M059J (cell line): Measurements from ENCODE around the gene C14orf119. TPM values are rescaled to one million over a fixed set of nuclear protein-coding genes. Genes with fewer than 3 reads are reported as not detected.

Experiments used
- DNase-seq: peaks from one replicate; pipeline ENCODE4 v3.0.0-alpha.2; 2012; ENCODE audit warnings: low read depth
- total RNA-seq: library from RNA; depleted of rRNA; stranded (reverse); fragments of >200 nt; shearing (Covaris generic); gene quantifications from 2 replicates; pipeline ENCODE4 v1.2.3, GENCODE V29; 2014; rRNA removed

C14orf119 gene, protein sequence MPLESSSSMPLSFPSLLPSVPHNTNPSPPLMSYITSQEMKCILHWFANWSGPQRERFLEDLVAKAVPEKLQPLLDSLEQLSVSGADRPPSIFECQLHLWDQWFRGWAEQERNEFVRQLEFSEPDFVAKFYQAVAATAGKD
- total RNA-seq = 67.5 and 78.5 TPM in 2 replicates

DNA sequence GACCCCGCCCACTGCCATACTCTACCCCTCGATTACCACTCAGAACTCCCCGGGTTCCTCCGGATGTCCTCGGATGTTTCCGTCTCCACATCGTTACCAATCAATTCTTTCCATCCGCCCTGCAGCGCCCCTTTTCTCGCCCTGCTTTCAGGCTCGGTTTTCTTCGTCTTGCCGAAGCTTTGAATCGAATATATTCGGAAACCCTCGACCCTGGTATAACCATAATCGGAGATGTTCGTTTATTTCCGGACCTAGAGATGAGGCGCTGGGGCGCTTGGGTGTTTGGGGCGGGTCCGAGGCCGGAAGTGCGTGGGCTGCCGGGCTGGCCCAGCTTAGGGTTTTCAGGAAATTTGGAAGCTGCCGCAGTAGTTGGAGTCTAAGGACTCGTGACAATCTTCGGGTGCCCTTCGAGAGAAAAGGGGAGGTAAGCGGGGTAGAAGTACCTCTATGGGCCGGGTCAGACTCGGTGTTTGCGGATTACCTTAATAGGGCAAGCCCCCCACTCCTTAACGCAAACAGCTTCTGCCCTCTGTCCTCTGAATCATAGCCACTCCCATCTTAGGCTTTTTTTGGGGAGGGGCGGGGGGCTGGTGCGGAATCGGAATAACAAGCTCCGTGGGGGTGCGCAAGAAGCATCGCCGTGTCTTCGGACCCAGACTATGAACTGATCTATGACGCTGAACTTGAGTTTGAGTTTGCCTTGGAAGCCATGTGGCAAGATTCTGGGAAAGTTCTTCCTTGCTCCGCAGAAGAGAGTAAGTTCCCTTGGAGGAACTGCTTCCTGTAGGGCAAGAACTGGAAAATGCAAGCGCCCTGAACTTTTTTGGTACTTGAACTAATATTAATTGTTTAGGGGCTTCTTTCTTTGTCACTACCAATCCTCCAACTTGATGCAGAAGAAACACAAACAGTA, at the start of gene C14orf119:
C14orf119 (plus strand) TSS at position 310 of the 913 bp plus-strand sequence. CDS start 2,154 bp downstream, outside the sequence.
- DNase-seq = peak; percentile 99

DNA sequence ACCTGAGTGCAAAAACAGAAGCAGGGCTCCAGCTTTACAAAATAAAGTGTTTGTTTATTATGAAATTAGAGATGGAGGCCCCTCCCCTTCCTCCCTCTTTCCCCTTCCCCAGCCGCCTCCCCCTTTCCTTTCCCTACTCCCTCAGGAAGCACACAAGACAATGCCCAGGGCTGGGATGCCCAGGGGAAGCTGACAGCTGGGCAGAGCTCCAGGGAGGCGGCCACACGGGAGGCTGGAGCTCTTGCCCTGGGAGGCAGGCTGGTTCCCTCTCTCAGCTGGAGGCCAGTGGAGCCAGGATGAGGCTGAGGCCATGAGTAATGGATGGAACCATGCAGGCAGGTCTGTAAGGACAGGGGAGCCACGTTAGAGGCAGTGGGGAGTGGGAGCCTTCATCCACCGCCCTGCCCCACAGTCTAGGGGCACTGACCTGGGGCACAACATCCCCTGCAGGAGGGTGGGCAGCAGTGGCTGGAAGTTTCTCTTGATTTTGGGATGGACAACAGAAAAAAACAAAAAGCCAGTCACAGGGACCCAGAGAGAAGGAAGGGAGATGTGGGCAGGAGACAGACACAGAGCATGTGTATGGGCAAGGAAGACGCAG, 48.2 kb upstream of the C14orf119 start:
- DNase-seq = peak; percentile 57

DNA sequence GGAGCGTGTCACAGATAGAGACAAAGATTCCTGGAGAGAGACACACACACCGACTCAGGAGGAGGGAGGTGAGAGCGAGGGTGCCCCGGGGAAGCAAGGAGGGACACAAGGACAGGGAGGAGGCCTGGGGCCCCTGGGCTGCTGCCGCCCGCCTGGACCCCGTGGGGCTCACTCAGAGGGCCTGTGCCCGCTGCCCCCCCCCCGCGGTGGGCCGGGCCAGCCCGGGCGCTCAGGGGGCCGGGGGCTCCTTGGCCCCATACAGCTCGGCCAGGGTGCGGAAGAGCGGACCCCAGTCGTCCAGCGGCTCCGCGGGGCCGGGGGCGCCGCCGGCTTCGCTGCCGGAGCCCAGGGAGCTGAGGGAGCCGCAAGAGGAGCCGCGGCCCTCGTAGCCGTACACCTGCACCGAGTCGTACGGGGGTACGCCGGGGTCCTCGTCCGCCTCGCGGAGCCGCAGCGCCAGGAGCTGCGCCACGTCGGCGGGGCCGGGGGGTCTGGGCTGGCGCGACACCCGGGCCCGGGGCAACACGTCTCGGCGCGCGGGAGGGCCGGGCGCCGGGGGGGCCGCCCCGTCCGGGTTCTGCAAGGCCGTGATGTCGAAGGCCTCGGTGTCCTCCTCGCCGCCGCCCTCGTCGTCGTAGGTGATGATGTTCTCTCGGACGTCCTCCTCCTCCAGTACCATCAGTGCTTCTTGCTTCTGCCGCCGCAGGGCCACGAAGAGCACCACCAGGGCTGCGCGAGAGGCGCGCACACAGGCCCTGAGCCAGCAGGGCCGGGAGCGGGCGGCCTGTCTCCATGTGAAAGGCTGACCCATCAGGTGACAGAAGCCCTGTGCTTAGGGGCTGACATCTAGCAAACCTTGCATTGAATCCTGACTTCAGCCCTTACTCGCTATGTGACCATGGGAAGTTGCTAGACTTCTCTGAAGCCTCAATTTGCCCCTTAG, 47.3 kb upstream of the C14orf119 start:
- no peak for DNase-seq

DNA sequence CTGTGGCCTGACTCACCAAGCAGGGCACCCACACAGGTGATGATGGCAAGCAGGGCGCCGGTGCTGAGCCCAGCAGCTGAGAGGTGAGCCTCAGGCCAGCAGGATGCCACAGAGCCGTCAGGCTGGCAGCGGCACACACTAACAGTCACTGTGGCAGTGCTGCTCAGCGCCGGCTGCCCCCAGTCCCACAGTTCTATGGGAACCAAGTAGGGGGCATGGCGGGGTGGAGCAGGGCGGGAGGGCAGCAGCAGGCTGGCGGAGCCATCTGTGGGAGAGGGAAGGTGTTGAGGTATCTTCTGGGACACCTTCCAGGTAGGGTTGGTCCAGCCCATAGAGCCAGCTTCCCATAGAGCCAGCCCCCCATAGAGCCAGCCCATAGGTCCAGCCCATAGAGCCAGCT, 46.3 kb upstream of the C14orf119 start:
- no peak for DNase-seq

DNA sequence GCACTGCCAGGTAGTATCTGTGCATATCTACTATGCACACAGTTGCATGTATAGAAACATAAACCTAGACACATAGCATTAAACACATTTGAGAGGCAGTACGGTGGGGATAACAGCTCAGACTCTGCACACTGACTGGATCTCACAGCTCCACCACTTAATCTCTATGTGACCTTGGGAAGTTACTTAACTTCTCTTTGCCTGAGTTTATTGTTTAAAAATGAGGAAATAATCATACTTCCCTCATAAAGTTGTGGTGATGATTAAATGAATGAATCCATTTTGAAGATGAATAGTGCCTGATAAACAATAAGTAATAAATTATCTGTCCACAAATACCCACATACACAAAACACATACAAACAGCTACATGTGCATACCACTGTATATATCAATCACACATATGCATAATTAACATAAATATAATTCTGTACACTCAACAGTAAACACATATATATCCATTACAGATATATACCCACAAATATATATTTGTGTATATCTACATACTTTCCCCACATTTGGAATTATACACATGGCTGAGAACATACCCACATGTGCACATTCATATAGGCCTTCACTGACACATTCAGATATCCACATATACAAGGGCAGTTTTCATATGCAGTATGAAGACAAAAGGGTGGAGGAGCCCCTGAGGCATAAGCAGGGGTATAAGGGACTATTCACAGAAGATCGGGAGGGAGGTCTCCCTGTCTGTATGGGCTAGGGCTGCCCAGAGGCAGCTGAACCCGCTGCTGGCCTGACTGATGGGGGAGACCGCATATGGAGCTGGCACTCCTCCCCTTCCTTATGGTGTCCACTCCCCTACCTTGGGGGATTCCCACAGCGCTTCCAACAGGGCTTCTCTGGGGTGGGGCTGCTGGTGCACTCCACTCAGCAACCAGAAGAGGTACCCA, 43.9 kb upstream of the C14orf119 start:
- no peak for DNase-seq

DNA sequence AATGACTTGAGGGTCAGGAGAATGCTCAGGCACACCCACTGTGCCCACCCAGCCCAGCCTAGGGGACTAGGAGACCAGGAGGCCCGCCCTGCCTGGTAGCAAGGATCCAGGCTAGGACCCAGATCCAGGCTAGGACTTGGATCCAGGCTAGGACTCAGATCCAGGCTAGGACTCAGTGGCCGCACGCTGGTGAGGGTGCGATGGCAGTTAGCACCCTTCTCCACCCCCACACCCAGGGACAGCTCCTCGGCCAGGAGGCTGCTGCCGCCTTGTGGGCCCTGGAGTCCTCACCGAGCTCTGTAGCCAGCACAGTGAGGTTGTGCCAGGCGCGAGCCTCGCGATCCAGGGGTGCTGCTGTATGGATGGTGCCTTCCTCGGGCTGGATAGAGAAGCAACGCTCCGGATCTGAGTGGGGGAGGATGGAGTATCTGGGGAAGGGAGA, 43.1 kb upstream of the C14orf119 start:
- DNase-seq = no peak

DNA sequence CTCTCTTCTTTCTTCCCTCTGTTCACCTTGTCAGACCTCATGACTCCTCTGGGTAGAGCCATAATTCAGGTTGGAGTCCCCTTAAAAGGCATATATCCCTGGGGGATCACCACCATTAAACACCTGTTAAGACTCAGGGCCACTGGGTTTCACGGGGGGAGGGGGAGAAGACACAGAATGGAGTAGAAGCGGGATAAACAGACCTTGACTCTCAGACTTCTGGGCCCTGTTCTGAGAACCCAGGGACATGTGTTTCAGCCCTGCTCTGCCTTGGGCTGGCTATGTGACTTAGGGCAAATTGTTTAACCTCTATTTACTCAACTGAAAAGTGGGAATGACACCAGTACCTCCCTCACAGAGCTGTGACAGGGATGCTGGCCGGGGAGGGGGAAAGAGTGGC, 42.6 kb upstream of the C14orf119 start:
- DNase-seq = no peak

DNA sequence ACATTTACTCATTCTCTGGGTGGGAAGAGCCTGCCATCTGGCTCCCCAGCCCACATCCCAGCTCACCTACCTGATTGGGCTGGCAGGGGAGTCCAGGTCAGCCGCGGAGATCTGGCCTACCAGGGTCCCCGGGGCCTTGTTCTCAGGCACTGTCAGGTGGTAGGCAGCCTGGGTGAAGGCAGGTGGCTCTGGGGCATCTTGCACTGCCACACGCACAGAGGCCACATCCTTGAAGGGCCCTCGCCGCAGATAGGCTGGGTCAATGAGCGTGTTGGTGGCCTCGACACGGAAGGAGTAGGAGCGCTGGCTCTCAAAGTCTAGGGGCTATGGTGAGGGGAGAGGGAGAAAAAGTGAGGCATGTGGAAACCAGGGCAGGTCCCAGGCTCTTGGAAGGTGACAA, 41.9 kb upstream of the C14orf119 start:
- DNase-seq = no peak

DNA sequence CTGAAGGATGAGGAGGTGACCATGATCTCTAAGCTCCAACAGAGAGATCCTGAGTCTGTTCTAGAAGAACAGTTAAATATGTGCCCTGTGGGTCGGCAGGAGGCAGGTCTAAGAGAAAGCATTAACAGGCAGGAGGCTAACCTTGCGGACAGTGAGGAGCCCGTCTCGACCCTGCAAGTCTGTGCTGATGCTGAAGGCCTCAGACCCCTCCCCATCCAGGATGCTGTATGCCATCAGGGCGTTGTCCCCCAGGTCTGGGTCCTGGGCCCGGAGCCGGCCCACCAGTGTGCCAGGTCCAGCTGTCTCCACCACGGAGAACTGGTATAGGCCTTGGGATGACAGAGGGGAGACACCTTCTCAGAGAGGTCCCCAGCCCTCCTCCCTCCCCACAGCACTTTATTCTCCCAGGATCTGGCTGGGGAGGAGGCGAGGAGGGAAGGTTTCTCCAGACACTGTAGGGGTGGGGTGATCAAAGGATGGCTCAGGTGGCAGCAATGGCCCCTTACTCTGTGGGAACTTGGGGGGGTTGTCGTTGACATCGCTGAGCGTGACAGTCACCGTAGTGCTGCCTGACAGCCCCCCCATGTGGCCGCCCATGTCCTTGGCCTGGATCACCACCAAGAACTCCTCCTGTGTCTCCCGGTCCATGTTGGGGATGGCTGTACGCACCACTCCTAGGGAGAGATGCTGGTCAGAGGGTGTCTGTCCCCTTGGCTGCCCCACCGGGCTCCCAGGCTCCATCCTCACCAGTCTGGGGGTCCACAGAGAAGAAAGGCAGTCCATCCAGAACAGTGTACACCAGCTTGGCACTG, 41.1 kb upstream of the C14orf119 start:
- DNase-seq = no peak

DNA sequence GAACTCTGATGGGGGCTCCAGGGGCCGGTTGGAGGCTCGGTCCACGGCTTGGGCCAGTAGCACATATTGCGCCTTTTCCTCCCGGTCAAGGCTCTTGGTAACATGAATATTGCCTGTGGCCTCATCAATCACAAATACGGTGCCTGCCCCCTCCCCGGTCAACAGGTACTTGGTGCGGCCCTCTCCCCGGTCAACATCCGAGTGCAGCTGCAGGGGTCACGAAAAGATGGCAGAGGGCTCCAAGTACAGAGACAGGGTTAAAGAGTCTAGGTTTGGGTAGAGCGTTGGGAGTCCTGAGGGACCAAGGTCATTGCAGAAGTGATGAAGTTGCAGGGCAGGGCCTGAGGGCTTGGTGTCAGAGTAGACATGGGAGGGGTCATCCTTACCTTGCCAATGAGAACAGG, 40.2 kb upstream of the C14orf119 start:
- no peak for DNase-seq

DNA sequence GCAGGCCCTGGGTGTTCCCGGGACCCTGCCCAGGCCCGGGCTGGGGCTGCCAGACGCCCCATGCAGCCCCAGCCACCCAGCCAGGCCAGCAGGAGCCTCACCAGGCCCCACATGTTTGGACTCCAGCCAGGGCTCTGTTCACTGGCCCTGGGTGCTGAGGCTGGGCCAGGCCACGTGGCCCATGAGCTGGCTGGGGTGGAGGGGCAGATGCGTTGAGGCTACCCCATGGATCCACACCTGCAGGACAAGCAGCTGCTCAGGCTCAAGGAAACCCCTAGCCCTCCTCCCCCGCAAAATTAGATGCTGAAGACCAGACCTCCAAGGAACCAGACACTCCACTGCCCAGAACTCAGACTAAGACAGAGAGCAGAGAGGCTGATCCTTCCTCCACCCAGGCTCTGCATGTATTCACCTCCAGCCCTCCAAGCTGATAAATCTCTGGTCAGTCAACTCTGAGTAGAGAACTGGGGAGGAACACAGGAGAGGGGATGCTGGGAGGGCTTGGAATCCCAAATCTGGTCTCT, 39.6 kb upstream of the C14orf119 start:
- no peak for DNase-seq

DNA sequence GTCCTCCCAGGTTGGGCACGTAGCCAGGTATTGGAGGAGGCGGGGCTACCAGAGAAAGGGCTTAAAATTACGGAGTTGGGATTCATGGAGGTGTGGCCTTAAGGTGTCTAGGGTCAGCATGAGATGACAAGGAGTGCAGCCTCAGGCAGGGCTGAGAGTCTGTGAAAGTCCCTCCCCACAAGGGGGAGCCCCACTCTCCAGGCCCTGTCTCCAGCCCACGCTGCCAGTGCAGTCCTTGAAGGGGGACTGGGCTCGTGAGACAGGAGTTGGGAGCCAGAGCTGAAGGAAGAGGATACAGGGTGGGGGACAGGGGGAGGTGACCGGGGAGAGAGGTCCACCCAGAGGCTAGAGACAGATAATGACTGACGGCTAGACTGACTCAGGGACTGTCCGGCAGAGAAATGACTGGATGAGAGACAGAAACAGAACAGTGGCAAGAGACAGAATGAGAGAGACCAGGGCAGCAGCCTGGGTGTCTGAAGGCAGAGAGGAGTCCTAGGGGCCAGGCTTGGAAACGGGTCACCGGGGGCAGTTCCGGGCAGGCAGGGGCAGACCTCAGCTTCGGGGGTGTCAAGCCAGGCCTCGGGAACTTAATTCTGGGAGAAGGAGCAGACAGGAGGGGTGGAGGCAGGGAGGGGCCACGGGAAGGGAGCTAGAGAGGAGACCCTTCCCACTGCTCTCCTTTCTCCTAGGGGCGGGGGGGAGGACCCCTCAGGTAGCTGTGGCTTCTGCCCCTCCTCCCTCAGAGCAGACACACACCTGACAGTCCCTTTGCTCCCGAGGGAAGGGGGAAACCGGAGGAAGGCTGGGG, 39.0 kb upstream of the C14orf119 start:
- DNase-seq = peak; percentile 74

DNA sequence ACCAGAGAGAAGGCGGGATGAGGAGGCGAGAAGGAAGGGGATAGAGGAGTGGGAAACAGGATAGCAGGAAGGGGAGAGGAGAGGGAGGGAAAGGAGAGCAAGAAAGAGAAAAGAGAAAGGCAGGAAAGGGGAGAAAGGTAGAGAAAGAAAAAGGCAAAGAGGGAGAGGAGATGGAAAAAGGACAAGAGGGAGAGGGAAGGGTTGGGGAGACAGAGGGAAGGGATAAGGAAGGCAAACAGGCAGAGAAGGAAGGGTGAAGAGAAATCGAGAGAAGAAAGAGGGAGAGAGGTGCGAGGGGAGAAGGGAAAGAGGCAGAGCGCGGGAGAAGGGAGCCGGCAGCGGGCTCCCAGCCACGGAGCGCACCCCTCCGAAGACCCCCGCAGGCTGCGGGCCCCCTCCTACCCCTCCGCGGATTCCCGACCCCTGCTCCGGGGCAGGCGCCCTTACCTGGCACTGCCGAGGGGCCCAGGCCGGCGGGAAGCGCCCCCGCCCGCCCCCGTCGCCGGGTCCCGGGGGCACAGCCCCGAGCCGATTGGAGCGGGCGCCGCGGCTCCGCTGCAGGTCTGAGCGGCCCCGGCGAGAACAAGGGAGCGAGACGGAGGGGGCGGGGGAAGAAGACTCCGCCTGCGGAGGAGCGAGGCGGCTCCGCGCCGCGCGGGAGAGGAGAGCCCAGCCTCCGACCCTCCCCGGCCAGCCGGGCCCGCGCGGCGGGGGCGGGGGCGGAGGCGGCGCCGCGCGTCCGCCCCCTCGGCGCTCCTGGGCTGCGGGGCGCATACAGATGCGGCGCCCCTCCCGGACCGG, 38.1 kb upstream of the C14orf119 start, which contains the start of gene CDH24:
CDH24 (minus strand) TSS at position 565 of the 801 bp plus-strand sequence. CDS start 1,787 bp downstream, outside the sequence.
- DNase-seq = peak; percentile 78

DNA sequence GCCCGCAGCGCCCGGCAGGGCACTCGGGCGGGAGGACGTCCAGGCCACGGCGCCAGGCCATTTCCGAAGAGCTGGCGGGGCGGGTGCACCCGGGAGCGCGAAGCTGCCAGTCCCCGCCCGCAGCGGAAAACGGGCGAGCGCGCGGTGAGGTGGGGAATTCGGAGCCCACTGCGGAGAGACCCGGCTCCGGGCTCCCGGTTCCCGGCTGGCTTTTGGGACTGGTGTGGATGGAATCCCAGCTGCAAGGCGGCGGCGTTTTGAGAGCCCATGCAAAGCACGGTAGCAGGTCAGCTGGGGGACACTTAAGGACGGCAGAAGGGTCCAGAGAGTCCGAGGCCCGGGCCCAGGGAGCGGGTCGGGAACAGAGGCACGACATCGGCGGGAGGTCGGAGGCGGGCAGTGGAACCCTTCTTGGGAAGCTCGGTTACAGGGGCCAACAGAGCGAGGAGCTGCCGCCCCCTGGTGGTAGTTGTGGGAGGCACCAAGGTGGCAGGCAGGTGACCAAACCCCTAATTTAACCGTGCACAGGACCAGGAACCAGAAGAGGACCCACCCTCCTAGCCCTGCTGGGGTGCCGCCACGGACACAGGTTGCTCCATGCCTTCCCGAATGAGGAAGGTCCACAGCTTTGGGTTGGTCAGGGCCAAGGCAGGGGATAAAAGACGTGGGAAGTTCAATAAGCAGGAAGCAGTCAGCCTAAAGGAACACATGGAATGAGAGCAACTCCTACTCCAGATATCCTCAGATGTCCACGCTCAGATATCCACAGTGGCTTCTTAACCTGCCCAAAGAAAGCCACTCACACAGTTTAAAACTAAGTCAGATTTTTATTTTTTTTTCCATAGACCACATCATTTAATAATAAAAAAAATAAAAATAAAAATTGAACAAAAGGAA, 37.3 kb upstream of the C14orf119 start:
- peak; percentile 86 for DNase-seq

DNA sequence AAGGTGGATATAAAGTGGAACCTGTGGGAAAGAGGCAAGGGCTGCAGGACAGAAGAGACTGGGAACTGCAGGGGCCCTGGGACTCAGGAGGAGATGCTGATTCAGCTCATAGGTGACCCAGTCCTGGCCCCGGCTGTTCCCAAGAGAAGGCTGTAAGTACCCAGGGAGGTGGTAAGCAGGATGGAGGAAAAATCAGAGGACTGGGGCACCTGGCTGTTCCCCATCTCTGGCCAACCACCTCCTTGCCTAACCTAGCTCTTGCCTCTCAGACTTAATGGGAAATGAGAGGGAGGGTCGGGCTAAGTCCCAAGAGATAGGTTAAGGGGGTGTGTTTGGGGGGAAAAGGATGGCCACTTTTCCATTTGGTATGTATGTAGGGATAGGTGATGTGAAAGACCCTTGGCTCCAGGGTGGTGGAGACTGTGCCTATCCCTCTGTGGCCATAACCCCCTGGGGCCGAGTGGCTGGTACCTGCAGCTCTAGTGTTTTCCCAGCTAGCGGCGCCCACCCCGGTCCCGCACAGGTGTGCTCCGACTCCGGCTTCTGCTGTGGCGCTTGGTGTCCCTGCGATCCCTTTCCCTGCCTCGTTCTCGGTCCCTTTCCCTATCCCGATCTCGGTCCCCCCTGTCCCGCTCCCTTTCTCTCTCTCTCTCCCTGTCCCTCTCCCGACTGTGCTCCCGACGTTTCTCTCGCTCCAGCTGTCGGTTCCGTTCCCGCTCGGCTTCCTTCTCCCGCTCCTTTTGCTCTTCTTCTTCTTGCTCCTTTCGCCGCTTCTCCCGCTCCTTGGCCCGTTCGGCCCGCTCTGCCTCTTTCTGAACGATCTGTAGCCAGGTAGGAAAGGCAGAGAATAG, 36.4 kb upstream of the C14orf119 start:
- no peak for DNase-seq
